Choroid plexus epithelial cell (primary cell): ENCODE measurements around the gene ELF1.

Experiments used
- DNase-seq: peaks from one replicate; pipeline ENCODE4 v3.0.0-alpha.2; 2010; ENCODE audit warnings: low read depth
- H3K4me3 ChIP-seq: 2 replicates; pipeline ENCODE4 v1.5.1; 2011; ENCODE audit warnings: low read depth, mild to moderate bottlenecking, control low read depth, low read length, moderate library complexity
- CTCF ChIP-seq: conservative IDR thresholded peaks from 2 replicates; pipeline ENCODE4 v1.5.1; 2011; ENCODE audit warnings: low read depth, mild to moderate bottlenecking, control low read depth, inconsistent platforms, low read length, moderate library complexity

The ELF1 gene

GRCh38 chr13:40966298-40966697, 52.8 kb downstream of the ELF1 start:
- no peak overlapping the region for H3K4me3 ChIP-seq
- DNase-seq = no peak
- TF ChIP-seq CTCF = no peak

GRCh38 chr13:40963927-40964326, 55.2 kb downstream of the ELF1 start:
- peak; percentile 66 for DNase-seq
- no peak overlapping the region for H3K4me3 ChIP-seq

GRCh38 chr13:40961826-40962225, 57.3 kb downstream of the ELF1 start:
- no peak overlapping the region for H3K4me3 ChIP-seq
- DNase-seq = no peak
- no peak for TF ChIP-seq CTCF

More at GRCh38 chr13:40963927-40964326, 55.2 kb downstream of the ELF1 start:
- no peak for TF ChIP-seq CTCF

- no peak overlapping the region for H3K4me3 ChIP-seq
- DNase-seq = no peak
- TF ChIP-seq CTCF = no peak
These were observed 57.9 kb downstream of the ELF1 start for GRCh38 chr13:40961214-40961613.

GRCh38 chr13:40960716-40961115, 58.4 kb downstream of the ELF1 start:
- no peak for TF ChIP-seq CTCF
- DNase-seq = no peak
- no peak overlapping the region for H3K4me3 ChIP-seq

GRCh38 chr13:40958655-40959054, 60.5 kb downstream of the ELF1 start:
- TF ChIP-seq CTCF = no peak
- no peak overlapping the region for H3K4me3 ChIP-seq
- no peak for DNase-seq

GRCh38 chr13:40946485-40946884, 72.6 kb downstream of the ELF1 start:
- H3K4me3 ChIP-seq = no peak overlapping the region
- DNase-seq = no peak
- no peak for TF ChIP-seq CTCF
